Lung (tissue), 12 donors: Measurements from ENCODE around the gene KCNN2. TPM values are rescaled to one million over a fixed set of nuclear protein-coding genes. Genes with fewer than 3 reads are reported as not detected.

ENCODE experiments used
- ATAC-seq: fragments of 200-7000 bp; cut with Tn5 transposase; one replicate; pipeline ENCODE4 v1.9.1; 2020; ENCODE audit warnings: moderate number of reproducible peaks; ENCODE audit not compliant: insufficient read depth, low FRiP score
- DNase-seq, 3 donors: peaks; one replicate each; pipeline ENCODE4 v3.0.0-alpha.2; 2013 to 2017
- H3K27ac ChIP-seq, 2 donors: one replicate each; pipeline ENCODE4 v1.5.1; 2013; ENCODE audit warnings: mild to moderate bottlenecking in 2 of 2, moderate library complexity in 2 of 2, control low read depth in 1 of 2, inconsistent platforms in 1 of 2, low read depth in 1 of 2, low read length in 1 of 2
- H3K27me3 ChIP-seq, 3 donors: one replicate each; pipeline ENCODE4 v1.5.1; 2013; ENCODE audit warnings: low read length in 2 of 3; ENCODE audit not compliant: control insufficient read depth in 3 of 3, insufficient read depth in 3 of 3
- H3K36me3 ChIP-seq, 4 donors: one replicate each; pipeline ENCODE4 v1.5.1; 2013; ENCODE audit warnings: low read length in 4 of 4, mild to moderate bottlenecking in 1 of 4, moderate library complexity in 1 of 4; ENCODE audit not compliant: control insufficient read depth in 4 of 4, insufficient read depth in 4 of 4
- H3K4me1 ChIP-seq, 5 donors: one replicate each; pipeline ENCODE4 v1.5.1; 2013; ENCODE audit warnings: low read length in 5 of 5, mild to moderate bottlenecking in 2 of 5, moderate library complexity in 1 of 5; ENCODE audit not compliant: control insufficient read depth in 5 of 5, insufficient read depth in 5 of 5
- H3K4me3 ChIP-seq: one replicate; pipeline ENCODE4 v1.5.1; 2013; ENCODE audit warnings: mild to moderate bottlenecking, control low read depth, moderate library complexity
- H3K9ac ChIP-seq, 2 donors: one replicate each; pipeline ENCODE4 v1.5.1; 2013; ENCODE audit warnings: low read length in 2 of 2, control low read depth in 1 of 2; ENCODE audit not compliant: insufficient read depth in 1 of 2
- H3K9me3 ChIP-seq, 4 donors: one replicate each; pipeline ENCODE4 v1.5.1; 2013; ENCODE audit warnings: low read length in 3 of 4, mild to moderate bottlenecking in 1 of 4, moderate library complexity in 1 of 4; ENCODE audit not compliant: control insufficient read depth in 4 of 4, insufficient read depth in 3 of 4
- CTCF ChIP-seq: IDR thresholded peaks from 2 replicates; pipeline ENCODE4 v1.5.1; 2012; ENCODE audit warnings: mild to moderate bottlenecking; ENCODE audit errors: control extremely low read depth, extremely low read depth
- WGBS, 2 donors: extraction: QIAGEN DNeasy Blood & Tissue Kit; methylation state at CpG; one replicate each; pipeline ENCODE4 v1.1.7; 2013; 5-methylcytosine and 5-hydroxymethylcytosine counted together
- polyA plus RNA-seq, 2 donors: library from polyadenylated mRNA; stranded (reverse); fragments of 200-250 nt; gene quantifications; one replicate each; pipeline ENCODE4 v1.2.1, GENCODE V29; 2013
- total RNA-seq, 2 donors: library from RNA; depleted of rRNA in 1 of 2; stranded (reverse); fragments of >200 nt in 1 of 2; gene quantifications; one replicate each; pipeline ENCODE4 v1.2.1, GENCODE V29; 2014 to 2021
- donor health status: control.
- donor health status: control.
- donor health status: Bipolar disorder and iron deficiency.
- donor health status: healthy.
- donor health status: DM: yes; HTN: yes; CAD: no.

Gene KCNN2
- total and polyA plus RNA-seq, 4 donors = 0.74 to 4.9 (median 2.4) TPM

- Histone ChIP-seq H3K27me3 (no peaks in the 10 kb centered on the region), H3K27ac (no peak overlapping the region), H3K4me1 (no peaks in the 10 kb centered on the region), H3K9me3 (no peaks in the 10 kb centered on the region), H3K36me3 (no peaks in the 10 kb centered on the region), H3K4me3 (no peak overlapping the region), H3K9ac (no peak overlapping the region)
- TF ChIP-seq CTCF = no peak
- WGBS, 2 donors = 81 to 87% methylated on average over 1 of the region's 1 CpG
- ATAC-seq = no peak
- DNase-seq = no peak
Observed at GRCh38 chr5:114324282-114324681, 37.6 kb upstream of the KCNN2 start.

GRCh38 chr5:114325541-114325940, 36.3 kb upstream of the KCNN2 start:
- 17 to 30% methylated on average over 3 of the region's 3 CpGs for WGBS, 2 donors
- no peaks in the 10 kb centered on the region for H3K9me3 ChIP-seq
- no peak overlapping the region for H3K27ac ChIP-seq
- DNase-seq (peak; percentile 24 to 72 (median 50)), ATAC-seq (no peak)
- no peak for TF ChIP-seq CTCF
- H3K27me3 ChIP-seq = no peaks in the 10 kb centered on the region
- no peaks in the 10 kb centered on the region for H3K4me1 ChIP-seq
- H3K9ac ChIP-seq = no peak overlapping the region
- H3K4me3 ChIP-seq = no peak overlapping the region
- no peaks in the 10 kb centered on the region for H3K36me3 ChIP-seq

- no peaks in the 10 kb centered on the region for H3K36me3 ChIP-seq
- H3K27me3 ChIP-seq = no peaks in the 10 kb centered on the region
- no peak overlapping the region for H3K9ac ChIP-seq
- ATAC-seq (no peak), DNase-seq (no peak)
- no peak for TF ChIP-seq CTCF
- no peak overlapping the region for H3K27ac ChIP-seq
- no peak overlapping the region for H3K4me3 ChIP-seq
- H3K9me3 ChIP-seq = no peaks in the 10 kb centered on the region
- WGBS, 2 donors = 57 to 61% methylated on average over 3 of the region's 3 CpGs
- peaks cover 0 to 3% (median 0%) of the 10 kb centered on the region in 5 donors for H3K4me1 ChIP-seq
Observed at GRCh38 chr5:114327474-114327873, 34.4 kb upstream of the KCNN2 start.

GRCh38 chr5:114327987-114328386, 33.9 kb upstream of the KCNN2 start:
- DNase-seq (no peak), ATAC-seq (no peak)
- H3K27me3 ChIP-seq = no peaks in the 10 kb centered on the region
- 72 to 79% methylated on average over 3 of the region's 3 CpGs for WGBS, 2 donors
- TF ChIP-seq CTCF = no peak
- H3K9me3 ChIP-seq = no peaks in the 10 kb centered on the region
- H3K36me3 ChIP-seq = no peaks in the 10 kb centered on the region
- peaks cover 0 to 3% (median 0%) of the 10 kb centered on the region in 5 donors for H3K4me1 ChIP-seq
- no peak overlapping the region for H3K4me3 ChIP-seq
- no peak overlapping the region for H3K27ac ChIP-seq
- no peak overlapping the region for H3K9ac ChIP-seq
